CD4-positive, alpha-beta T cell treated with Interleukin-4 for 4 hours (primary cell): ENCODE measurements around the gene PLA2G2F.
"Not testable (repeated sequence)": the region's sequence is repeated elsewhere in the genome, so short reads cannot be mapped to it uniquely, and the experiment has no call there.

ENCODE experiments used
- DNase-seq: peaks from one replicate; pipeline ENCODE4 v3.0.0-alpha.2; 2020

Gene PLA2G2F

GRCh38 chr1:20115479-20115878 lies 23.6 kb upstream of the PLA2G2F start:
- no peak for DNase-seq

DNA sequence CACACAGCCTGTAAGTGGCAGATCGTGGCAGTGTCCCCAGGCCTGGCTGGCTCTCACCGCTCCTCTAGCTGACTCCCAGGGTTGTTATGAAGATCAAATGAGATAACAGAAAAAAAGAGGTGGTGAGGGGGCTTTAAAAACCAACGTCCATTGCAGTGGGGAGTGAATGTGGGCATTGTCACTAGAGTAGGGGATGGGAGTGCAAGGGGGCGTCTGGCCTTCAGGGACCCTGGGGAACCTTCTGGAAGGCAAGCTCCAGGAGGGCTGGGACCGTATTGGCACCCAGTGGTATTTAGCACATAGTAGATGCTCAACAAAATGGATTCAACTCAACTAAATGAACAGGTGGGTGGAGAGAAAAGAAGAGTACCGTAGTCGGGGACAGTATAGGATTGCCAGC lies 23.2 kb upstream of the PLA2G2F start:
- no peak for DNase-seq

- no peak for DNase-seq
These were observed 21.9 kb upstream of the PLA2G2F start for GRCh38 chr1:20117236-20117635.

DNA sequence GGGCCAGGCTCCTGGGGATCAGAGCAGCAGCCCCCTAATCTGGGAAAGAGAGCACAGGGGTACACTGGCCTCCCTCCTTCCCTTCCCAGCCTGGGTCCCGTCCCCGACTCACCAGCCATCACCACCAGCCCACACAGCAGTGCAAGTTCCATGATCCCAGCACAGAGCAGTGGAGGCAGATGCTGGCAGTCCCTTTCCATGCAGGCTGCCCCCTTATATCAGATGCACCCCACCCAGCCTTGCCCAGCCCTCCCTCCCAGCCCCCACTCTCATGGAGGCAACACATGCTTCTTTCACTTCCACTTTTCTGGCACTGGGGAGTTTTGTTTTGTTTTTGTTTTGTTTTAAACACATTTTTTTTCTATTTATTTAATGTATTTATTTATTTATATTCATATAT lies 19.8 kb upstream of the PLA2G2F start, which contains the start of gene PLA2G2D:
Gene PLA2G2D (minus strand): TSS at position 190 of the 400 bp plus-strand sequence. CDS start 38 bp downstream, at position 152.
- DNase-seq = no peak

GRCh38 chr1:20120796-20121195 lies 18.3 kb upstream of the PLA2G2F start:
- DNase-seq = no peak

GRCh38 chr1:20123722-20124455 lies 15.2 kb upstream of the PLA2G2F start:
- DNase-seq = no peak

DNA sequence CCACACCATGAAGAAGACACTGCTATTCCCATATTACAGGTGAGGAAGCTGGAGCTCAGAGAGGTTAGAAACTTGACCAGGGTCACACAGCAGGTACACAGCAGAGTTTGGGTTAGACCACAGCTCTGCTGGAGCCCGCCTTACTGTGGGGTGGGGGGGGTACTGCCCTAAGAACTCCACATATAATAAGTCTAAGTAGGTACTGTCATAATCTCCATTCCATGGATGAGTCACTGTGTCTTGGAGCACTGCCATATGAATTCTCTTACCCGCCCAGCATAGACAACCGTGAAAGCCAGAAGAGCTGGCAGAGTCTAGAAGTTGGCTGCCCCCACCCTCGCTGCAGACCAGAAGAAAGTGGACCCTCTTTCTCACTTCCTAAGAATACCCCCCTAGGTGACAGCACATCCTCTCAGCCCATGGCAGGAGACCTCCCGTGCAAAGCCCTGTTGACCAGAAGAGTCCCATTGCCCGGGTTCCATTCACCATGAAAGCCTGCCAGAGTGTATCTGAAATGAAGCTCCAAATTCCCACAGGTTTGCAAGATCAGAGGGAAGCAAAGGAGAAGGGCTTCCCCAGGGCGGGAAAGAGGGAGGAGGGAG lies 14.6 kb upstream of the PLA2G2F start:
- DNase-seq = no peak

DNA sequence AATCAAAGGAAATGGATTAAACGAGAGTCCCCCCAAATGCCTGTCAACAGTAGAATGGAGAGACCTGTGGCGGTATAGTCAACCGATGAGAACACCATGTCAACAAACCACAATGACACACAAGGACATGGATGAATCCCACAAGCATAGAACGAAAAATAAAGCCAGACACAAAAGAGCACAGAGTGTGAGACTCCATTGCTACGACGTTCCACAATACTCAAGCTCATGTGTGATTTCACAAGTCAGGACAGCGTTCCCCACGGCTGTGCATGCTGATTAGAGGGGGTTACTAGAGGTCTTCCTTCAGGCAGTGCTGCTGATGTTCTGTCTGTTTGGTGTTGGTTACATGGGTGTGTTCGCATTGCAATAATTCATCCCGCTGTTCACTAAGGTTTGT lies 14.0 kb upstream of the PLA2G2F start:
- no peak for DNase-seq

DNA sequence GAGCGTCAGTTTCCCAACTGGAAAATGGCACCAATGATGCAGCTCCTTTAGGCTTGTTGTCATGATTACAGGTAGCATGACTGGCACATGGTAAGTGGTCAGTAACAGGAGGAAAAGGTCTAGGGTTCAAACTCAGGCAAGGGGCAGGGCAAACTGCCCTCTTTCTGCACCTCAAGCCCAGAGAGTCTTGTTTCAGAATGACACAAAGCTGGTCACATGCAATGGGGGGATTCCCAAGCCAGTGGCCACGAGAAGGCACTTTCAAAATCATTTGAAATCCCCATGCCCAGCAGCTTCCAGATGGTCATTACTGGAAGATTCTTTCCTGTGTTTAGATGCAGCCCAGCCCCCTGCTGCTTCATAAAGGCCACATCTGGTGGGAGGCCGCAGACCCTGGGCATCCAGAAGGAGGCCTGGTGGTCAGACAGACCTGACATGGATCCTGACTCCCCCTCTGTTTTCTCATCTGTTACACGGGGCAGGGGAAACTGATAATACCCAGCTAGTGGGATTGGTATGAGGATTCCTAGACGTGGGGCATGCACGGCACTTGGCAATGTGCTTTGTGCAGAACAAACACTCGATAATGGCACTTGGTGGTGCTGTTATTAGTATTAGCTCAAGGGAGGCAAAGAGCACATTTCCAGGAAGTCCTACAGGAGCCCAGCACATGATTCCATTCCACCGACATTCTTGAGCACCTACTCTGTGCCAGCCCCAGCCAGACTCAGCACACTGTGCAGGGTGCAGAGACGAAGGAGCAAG lies 12.9 kb upstream of the PLA2G2F start:
- no peak for DNase-seq

DNA sequence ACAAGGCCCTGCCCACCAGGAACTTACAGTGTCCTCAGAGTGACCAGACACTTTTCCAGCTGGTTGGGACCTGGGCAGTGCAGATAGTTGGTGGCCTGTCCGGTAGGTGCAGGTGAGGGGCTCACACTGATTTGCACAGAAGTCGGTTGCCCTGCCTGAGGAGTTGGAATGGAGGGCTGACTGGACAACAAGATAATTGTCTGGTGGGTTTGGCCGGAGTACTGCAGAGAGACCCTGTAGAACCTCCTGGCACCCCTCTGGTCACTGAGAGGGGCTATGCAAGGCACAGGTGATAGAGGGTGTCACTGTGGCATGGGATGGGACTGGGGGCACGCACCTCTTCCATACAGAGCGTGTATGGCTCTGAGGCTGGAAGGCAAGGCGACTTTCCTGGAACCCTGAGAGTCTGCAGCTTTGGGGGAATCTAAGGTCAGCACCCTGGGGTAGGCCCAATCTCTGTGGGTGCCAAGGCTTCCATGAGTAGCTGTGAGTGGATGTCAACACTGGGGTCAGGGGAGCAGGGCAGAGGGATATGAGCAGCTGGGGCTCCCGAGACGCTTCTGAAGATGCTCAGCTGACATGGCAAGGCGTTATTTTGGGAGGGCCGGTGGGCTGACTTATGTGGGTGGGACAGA lies 12.2 kb upstream of the PLA2G2F start:
- DNase-seq = no peak

DNA sequence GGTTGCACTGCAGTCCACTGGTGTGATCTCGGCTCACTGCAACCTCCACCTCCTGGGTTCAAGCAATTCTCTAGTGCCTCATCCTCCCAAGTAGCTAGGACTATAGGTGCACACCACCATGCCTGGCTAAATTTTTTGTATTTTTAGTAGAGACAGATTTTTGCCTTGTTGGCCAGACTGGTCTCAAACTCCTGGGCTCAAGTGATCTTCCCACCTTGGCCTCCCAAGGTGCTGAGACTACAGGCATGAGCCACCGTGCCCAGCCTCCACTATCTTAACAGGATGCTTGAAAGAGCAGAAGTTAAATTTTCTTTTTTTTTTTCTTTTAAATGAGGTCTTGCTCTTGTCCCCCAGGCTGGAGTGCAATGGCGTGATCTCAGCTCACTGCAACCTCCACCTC lies 8.6 kb upstream of the PLA2G2F start:
- DNase-seq = not testable (repeated sequence)

DNA sequence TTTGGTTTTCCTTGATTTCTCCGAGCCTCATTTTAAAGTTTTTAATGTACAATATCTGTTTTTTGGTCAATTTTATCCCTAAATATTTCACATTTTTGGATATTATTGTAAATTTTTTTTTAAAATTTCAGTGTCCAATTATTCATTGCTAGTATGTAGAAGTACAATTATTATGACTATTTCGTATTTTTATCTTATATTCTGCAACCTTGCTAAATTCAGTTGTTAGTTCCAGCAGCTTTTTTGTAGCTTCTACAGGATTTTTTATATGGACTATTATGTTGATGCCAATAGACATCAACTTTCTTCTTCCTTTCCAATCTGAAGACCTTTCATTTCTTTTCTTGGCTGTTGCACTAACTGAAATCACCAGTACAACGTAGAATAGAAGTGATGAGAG lies 4.1 kb upstream of the PLA2G2F start:
- DNase-seq = no peak

DNA sequence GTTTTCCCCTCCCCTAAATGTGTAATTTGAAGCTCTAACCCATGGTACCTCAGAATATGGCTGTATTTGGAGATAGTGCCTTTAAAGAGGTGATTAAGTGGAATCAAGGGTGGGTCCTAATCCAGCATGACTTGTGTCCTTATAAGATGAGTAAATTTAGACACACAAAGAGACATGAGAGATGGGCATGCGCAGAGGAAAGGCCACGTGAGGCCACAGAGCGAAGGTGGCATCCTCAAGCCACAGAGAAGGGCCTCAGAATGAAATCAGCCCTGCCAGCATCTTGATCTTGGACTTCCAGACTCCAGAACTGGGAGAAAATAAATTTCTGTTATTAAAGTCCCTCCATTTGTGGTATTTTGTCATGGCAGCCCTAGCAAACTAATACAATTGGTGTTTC lies 2.9 kb upstream of the PLA2G2F start:
- DNase-seq = no peak

GRCh38 chr1:20137055-20137454 lies 2.1 kb upstream of the PLA2G2F start:
- no peak for DNase-seq

GRCh38 chr1:20137604-20138003 lies 1.5 kb upstream of the PLA2G2F start:
- no peak for DNase-seq

DNA sequence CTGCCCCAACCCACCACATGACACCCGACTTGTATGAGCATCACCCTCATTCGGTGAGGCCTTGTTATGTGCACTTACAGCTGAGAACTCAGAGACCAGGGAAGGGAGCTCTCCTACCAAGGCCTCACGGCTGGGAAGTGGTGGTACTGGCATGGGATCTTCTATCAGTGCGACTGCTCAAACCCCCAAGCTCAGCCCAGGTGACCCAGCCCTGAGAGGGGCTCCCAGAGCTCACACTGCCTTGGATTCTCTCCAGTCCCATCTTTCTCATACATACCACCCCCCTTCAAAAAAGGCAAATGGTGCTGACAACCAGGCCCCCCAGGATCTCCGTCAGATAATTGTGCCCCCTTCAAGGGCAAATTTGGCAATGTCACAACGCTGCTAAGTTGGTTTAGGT lies 777 bp upstream of the PLA2G2F start:
- no peak for DNase-seq

GRCh38 chr1:20139776-20140612 lies 871 bp downstream of the PLA2G2F start:
- DNase-seq = no peak

DNA sequence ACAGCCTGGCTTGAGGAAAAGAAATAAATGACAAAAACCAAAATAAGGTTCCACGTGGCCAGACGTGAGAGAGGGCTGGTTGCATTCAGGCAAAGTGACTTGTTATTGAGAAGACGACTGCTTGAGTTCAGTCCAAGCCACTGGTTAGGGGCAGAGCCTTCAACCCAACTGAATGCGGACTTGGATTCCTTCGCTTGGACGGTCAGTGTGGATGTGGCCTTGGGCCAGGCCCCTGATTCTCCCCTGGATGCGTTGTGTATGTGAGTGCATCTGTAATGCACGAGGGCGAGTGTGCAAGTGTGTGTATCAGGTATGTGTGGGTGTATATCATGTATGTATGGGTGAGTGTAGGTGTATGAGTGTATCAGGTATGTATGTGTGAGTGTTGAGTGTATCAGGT lies 1.9 kb downstream of the PLA2G2F start:
- DNase-seq = no peak

GRCh38 chr1:20141466-20141865 lies 2.3 kb downstream of the PLA2G2F start:
- DNase-seq = no peak

- DNase-seq = no peak
These were observed 3.0 kb downstream of the PLA2G2F start for GRCh38 chr1:20142001-20142710.

- DNase-seq = no peak
These were observed 4.2 kb downstream of the PLA2G2F start for GRCh38 chr1:20143318-20143717.
